Activated T-helper 17 cell treated with anti-CD3 and anti-CD28 coated beads, Interleukin-2, amount 50 U/mL, for 72 hours (primary cell): ENCODE measurements around the gene SASH1. TPM values are rescaled to one million over a fixed set of nuclear protein-coding genes. Genes with fewer than 3 reads are reported as not detected.
"Not testable (repeated sequence)": the region's sequence is repeated elsewhere in the genome, so short reads cannot be mapped to it uniquely, and the experiment has no call there.

ENCODE experiments used
- ATAC-seq: fragments of 150-1000 bp; cut with Tn5 transposase; replicated peaks from 2 replicates; pipeline ENCODE4 v1.10.0; 2021; ENCODE audit warnings: mild to moderate bottlenecking, moderate library complexity
- H3K27ac Mint-ChIP-seq: one replicate; pipeline ENCODE4 v1.8.0; 2022; ENCODE audit warnings: mixed read lengths
- H3K27me3 Mint-ChIP-seq: one replicate; pipeline ENCODE4 v1.8.0; 2022; ENCODE audit warnings: mixed read lengths
- H3K36me3 Mint-ChIP-seq: one replicate; pipeline ENCODE4 v1.8.0; 2022; ENCODE audit warnings: low read depth, mild to moderate bottlenecking, mixed read lengths
- H3K4me1 Mint-ChIP-seq: one replicate; pipeline ENCODE4 v1.8.0; 2022; ENCODE audit warnings: mixed read lengths
- H3K4me3 Mint-ChIP-seq: one replicate; pipeline ENCODE4 v1.8.0; 2022; ENCODE audit warnings: mild to moderate bottlenecking, mixed read lengths
- H3K9me3 Mint-ChIP-seq: one replicate; pipeline ENCODE4 v1.8.0; 2022; ENCODE audit warnings: mixed read lengths
- total RNA-seq, 2 donors: library from RNA; stranded (reverse); gene quantifications; one replicate each; pipeline ENCODE4 v1.2.3, GENCODE V29; 2022

SASH1 gene
- total RNA-seq, 2 donors from 2014 or later: 1.8 to 2.9 TPM

- no peak overlapping the region for H3K27ac Mint-ChIP-seq
- H3K27me3 Mint-ChIP-seq: peaks cover 40% of the 10 kb centered on the region
- no peaks in the 10 kb centered on the region for H3K4me1 Mint-ChIP-seq
- no peak overlapping the region for H3K4me3 Mint-ChIP-seq
- H3K36me3 Mint-ChIP-seq: no peaks in the 10 kb centered on the region
- ATAC-seq: no peak
- no peaks in the 10 kb centered on the region for H3K9me3 Mint-ChIP-seq
Observed at GRCh38 chr6:148345176-148345575, 2.5 kb downstream of the SASH1 start.

- Mint-ChIP-seq H3K4me1 (no peaks in the 10 kb centered on the region), H3K36me3 (no peaks in the 10 kb centered on the region), H3K4me3 (no peak overlapping the region)
Observed at GRCh38 chr6:148345578-148345977, 2.9 kb downstream of the SASH1 start.

GRCh38 chr6:148346681-148347440 is 4.2 kb downstream of the SASH1 start:
- Mint-ChIP-seq H3K4me1 (no peaks in the 10 kb centered on the region), H3K36me3 (no peaks in the 10 kb centered on the region), H3K9me3 (no peaks in the 10 kb centered on the region), H3K27ac (no peak overlapping the region), H3K4me3 (no peak overlapping the region), H3K27me3 (peaks cover 40% of the 10 kb centered on the region)
- no peak for ATAC-seq

More at GRCh38 chr6:148345578-148345977, 2.9 kb downstream of the SASH1 start:
- H3K27ac Mint-ChIP-seq: no peak overlapping the region
- no peaks in the 10 kb centered on the region for H3K9me3 Mint-ChIP-seq
- ATAC-seq: no peak
- peaks cover 40% of the 10 kb centered on the region for H3K27me3 Mint-ChIP-seq

GRCh38 chr6:148347441-148348054 is 4.9 kb downstream of the SASH1 start:
- H3K4me3 Mint-ChIP-seq: no peak overlapping the region
- peaks cover 33% of the 10 kb centered on the region for H3K27me3 Mint-ChIP-seq
- no peaks in the 10 kb centered on the region for H3K9me3 Mint-ChIP-seq
- H3K36me3 Mint-ChIP-seq: no peaks in the 10 kb centered on the region
- no peak for ATAC-seq
- no peaks in the 10 kb centered on the region for H3K4me1 Mint-ChIP-seq
- H3K27ac Mint-ChIP-seq: no peak overlapping the region

GRCh38 chr6:148348335-148348734 is 5.7 kb downstream of the SASH1 start:
- no peaks in the 10 kb centered on the region for H3K9me3 Mint-ChIP-seq
- no peak overlapping the region for H3K4me3 Mint-ChIP-seq
- no peak overlapping the region for H3K27ac Mint-ChIP-seq
- no peaks in the 10 kb centered on the region for H3K36me3 Mint-ChIP-seq
- no peaks in the 10 kb centered on the region for H3K4me1 Mint-ChIP-seq
- peaks cover 33% of the 10 kb centered on the region for H3K27me3 Mint-ChIP-seq
- ATAC-seq: no peak

- no peak for ATAC-seq
- no peaks in the 10 kb centered on the region for H3K4me1 Mint-ChIP-seq
- H3K27ac Mint-ChIP-seq: no peak overlapping the region
- no peaks in the 10 kb centered on the region for H3K9me3 Mint-ChIP-seq
- H3K36me3 Mint-ChIP-seq: no peaks in the 10 kb centered on the region
- peaks cover 30% of the 10 kb centered on the region for H3K27me3 Mint-ChIP-seq
- no peak overlapping the region for H3K4me3 Mint-ChIP-seq
Observed at GRCh38 chr6:148348778-148349177, 6.1 kb downstream of the SASH1 start.

- Mint-ChIP-seq H3K27me3 (peaks cover 25% of the 10 kb centered on the region), H3K36me3 (no peaks in the 10 kb centered on the region), H3K27ac (no peak overlapping the region), H3K4me1 (no peaks in the 10 kb centered on the region), H3K4me3 (no peak overlapping the region), H3K9me3 (no peaks in the 10 kb centered on the region)
- ATAC-seq: no peak
Observed at GRCh38 chr6:148349466-148349865, 6.8 kb downstream of the SASH1 start.

GRCh38 chr6:148351309-148351708 is 8.7 kb downstream of the SASH1 start:
- H3K36me3 Mint-ChIP-seq: no peaks in the 10 kb centered on the region

GRCh38 chr6:148352421-148352820 is 9.8 kb downstream of the SASH1 start:
- ATAC-seq, H3K36me3 Mint-ChIP-seq, H3K27ac Mint-ChIP-seq, H3K27me3 Mint-ChIP-seq, H3K4me1 Mint-ChIP-seq, H3K9me3 Mint-ChIP-seq, H3K4me3 Mint-ChIP-seq: not testable (repeated sequence)

More at GRCh38 chr6:148351309-148351708, 8.7 kb downstream of the SASH1 start:
- H3K27ac Mint-ChIP-seq: no peak overlapping the region
- peaks cover 15% of the 10 kb centered on the region for H3K27me3 Mint-ChIP-seq
- no peak for ATAC-seq
- no peaks in the 10 kb centered on the region for H3K9me3 Mint-ChIP-seq
- H3K4me1 Mint-ChIP-seq: no peaks in the 10 kb centered on the region
- H3K4me3 Mint-ChIP-seq: no peak overlapping the region

GRCh38 chr6:148358196-148358785 is 15.7 kb downstream of the SASH1 start:
- Mint-ChIP-seq H3K36me3 (no peaks in the 10 kb centered on the region), H3K9me3 (peaks cover 3% of the 10 kb centered on the region), H3K4me1 (peaks cover 4% of the 10 kb centered on the region), H3K27ac (no peak overlapping the region), H3K27me3 (peaks cover 13% of the 10 kb centered on the region), H3K4me3 (peak overlapping the region; percentile 22)
- ATAC-seq: no peak

GRCh38 chr6:148359228-148359627 is 16.6 kb downstream of the SASH1 start:
- peaks cover 17% of the 10 kb centered on the region for H3K27me3 Mint-ChIP-seq
- H3K4me3 Mint-ChIP-seq: no peak overlapping the region
- H3K9me3 Mint-ChIP-seq: peaks cover 3% of the 10 kb centered on the region
- peaks cover 4% of the 10 kb centered on the region for H3K4me1 Mint-ChIP-seq
- H3K36me3 Mint-ChIP-seq: no peaks in the 10 kb centered on the region
- H3K27ac Mint-ChIP-seq: no peak overlapping the region
- no peak for ATAC-seq

GRCh38 chr6:148364056-148364824 is 21.6 kb downstream of the SASH1 start:
- peaks cover 5% of the 10 kb centered on the region for H3K4me1 Mint-ChIP-seq
- peaks cover 14% of the 10 kb centered on the region for H3K27me3 Mint-ChIP-seq
- H3K4me3 Mint-ChIP-seq: no peak overlapping the region
- ATAC-seq: peak; percentile 38
- no peaks in the 10 kb centered on the region for H3K36me3 Mint-ChIP-seq
- H3K9me3 Mint-ChIP-seq: peaks cover 3% of the 10 kb centered on the region
- H3K27ac Mint-ChIP-seq: no peak overlapping the region

- Mint-ChIP-seq H3K27me3 (peaks cover 14% of the 10 kb centered on the region), H3K4me3 (no peak overlapping the region), H3K9me3 (peaks cover 3% of the 10 kb centered on the region), H3K27ac (no peak overlapping the region), H3K36me3 (no peaks in the 10 kb centered on the region), H3K4me1 (peaks cover 5% of the 10 kb centered on the region)
- ATAC-seq: no peak
Observed at GRCh38 chr6:148365041-148365440, 22.4 kb downstream of the SASH1 start.

GRCh38 chr6:148367411-148368024 is 24.9 kb downstream of the SASH1 start:
- Mint-ChIP-seq H3K9me3 (no peaks in the 10 kb centered on the region), H3K27ac (no peak overlapping the region), H3K36me3 (no peaks in the 10 kb centered on the region), H3K4me1 (peaks cover 5% of the 10 kb centered on the region), H3K4me3 (no peak overlapping the region), H3K27me3 (peaks cover 5% of the 10 kb centered on the region)
- peak; percentile 58 for ATAC-seq
